B cell (primary cell): ENCODE data around the gene AOPEP. TPM values are rescaled to one million over a fixed set of nuclear protein-coding genes. Genes with fewer than 3 reads are reported as not detected.

Source experiments
- ATAC-seq: fragments of 200-7000 bp; cut with Tn5 transposase; one replicate; pipeline ENCODE4 v1.10.0; 2021; ENCODE audit warnings: low read depth, mild to moderate bottlenecking, moderate number of reproducible peaks, moderate library complexity
- CTCF ChIA-PET: fragments of 350-600 bp; sonication (Branson Sonifier 250); formaldehyde crosslinking; loops from one replicate; lab custom pipeline; 2021; ENCODE audit warnings: antibody characterized with exemption, inconsistent platforms; lab: Charles Lee
- POLR2A ChIA-PET: fragments of 350-600 bp; sonication (Branson Sonifier 250); formaldehyde crosslinking; loops from one replicate; lab custom pipeline; 2021; ENCODE audit warnings: antibody characterized with exemption; lab: Charles Lee
- DNase-seq: peaks from one replicate; pipeline ENCODE4 v3.0.0; 2013
- H2AFZ ChIP-seq: 2 replicates; pipeline ENCODE4 v1.6.1; 2012; ENCODE audit warnings: mild to moderate bottlenecking, low read depth, low read length; ENCODE audit not compliant: insufficient read depth, poor library complexity, severe bottlenecking
- H3K27ac ChIP-seq, 2 donors: 1 replicate in 1 of 2; 2 replicates in 1 of 2; pipeline ENCODE4 v1.5.1; 2012 to 2013; ENCODE audit warnings: low read length in 2 of 2, mild to moderate bottlenecking in 2 of 2, moderate library complexity in 1 of 2
- H3K27me3 ChIP-seq, 4 experiments: fragments of 200-600 bp in 1 of 4; sonication (generic) in 1 of 4; replicated peaks in 1 of 4; 1 replicate in 2 of 4; 2 replicates in 2 of 4; pipeline versions ENCODE4 v1.6.1 to v1.7.0; 2013 to 2016; ENCODE audit warnings: low read length in 3 of 4, mild to moderate bottlenecking in 2 of 4, mixed read lengths in 1 of 4, moderate library complexity in 1 of 4; ENCODE audit not compliant: insufficient read depth in 4 of 4, control insufficient read depth in 3 of 4; ENCODE audit errors: control extremely low read depth in 1 of 4
- H3K36me3 ChIP-seq, 2 experiments: replicated peaks in 1 of 2; 1 replicate in 1 of 2; 2 replicates in 1 of 2; pipeline versions ENCODE4 v1.6.1 to v1.7.1; 2013; ENCODE audit warnings: low read length in 1 of 2; ENCODE audit not compliant: insufficient read depth in 2 of 2, control insufficient read depth in 1 of 2; ENCODE audit errors: control extremely low read depth in 1 of 2, extremely low read depth in 1 of 2
- H3K4me1 ChIP-seq, 2 donors: fragments of 200-600 bp in 1 of 2; sonication (generic) in 1 of 2; 1 replicate in 1 of 2; 2 replicates in 1 of 2; pipeline versions ENCODE4 v1.5.1 to v1.6.1; 2013 to 2017; ENCODE audit warnings: low read length in 2 of 2; ENCODE audit not compliant: control insufficient read depth in 2 of 2, insufficient read depth in 2 of 2
- H3K4me2 ChIP-seq: replicated peaks from 2 replicates; pipeline ENCODE3; 2012; ENCODE audit warnings: mild to moderate bottlenecking, low read depth, low read length; ENCODE audit not compliant: poor library complexity, severe bottlenecking
- H3K4me3 ChIP-seq, 5 experiments: fragments of 200-600 bp in 1 of 5; sonication (generic) in 1 of 5; 1 replicate in 3 of 5; 2 replicates in 2 of 5; pipeline versions ENCODE4 v1.5.1 to v1.7.0; 2011 to 2016; ENCODE audit warnings: low read length in 4 of 5, mild to moderate bottlenecking in 4 of 5, low read depth in 2 of 5, control low read depth in 1 of 5, moderate library complexity in 1 of 5; ENCODE audit not compliant: insufficient read depth in 1 of 5; ENCODE audit errors: control extremely low read depth in 1 of 5, extremely low read depth in 1 of 5
- H3K79me2 ChIP-seq: fragments of 200-600 bp; sonication (generic); one replicate; pipeline ENCODE4 v1.6.0; 2016; ENCODE audit warnings: low read length; ENCODE audit not compliant: control insufficient read depth, insufficient read depth
- H3K9ac ChIP-seq: fragments of 200-600 bp; sonication (generic); 2 replicates; pipeline ENCODE4 v1.6.1; 2017; ENCODE audit warnings: mild to moderate bottlenecking, low read length, moderate library complexity
- H3K9me3 ChIP-seq, 3 donors: one replicate each; pipeline versions ENCODE4 v1.6.1 to v1.7.1; 2013; ENCODE audit warnings: low read length in 2 of 3; ENCODE audit not compliant: control insufficient read depth in 2 of 3, insufficient read depth in 1 of 3; ENCODE audit errors: control extremely low read depth in 1 of 3
- H4K20me1 ChIP-seq: 2 replicates; pipeline ENCODE4 v1.6.0; 2012; ENCODE audit warnings: mild to moderate bottlenecking, low read length; ENCODE audit not compliant: insufficient read depth, control insufficient read depth, poor library complexity, severe bottlenecking
- H3K27ac Mint-ChIP-seq: one replicate; pipeline ENCODE4 v1.8.0; 2021; ENCODE audit warnings: mixed read lengths
- H3K27me3 Mint-ChIP-seq: one replicate; pipeline ENCODE4 v1.8.0; 2021; ENCODE audit warnings: mixed read lengths
- H3K4me1 Mint-ChIP-seq: one replicate; pipeline ENCODE4 v1.8.0; 2021; ENCODE audit warnings: mixed read lengths
- H3K4me3 Mint-ChIP-seq: one replicate; pipeline ENCODE4 v1.8.0; 2021; ENCODE audit warnings: mixed read lengths
- H3K9me3 Mint-ChIP-seq: one replicate; pipeline ENCODE4 v1.8.0; 2022; ENCODE audit warnings: mixed read lengths; ENCODE audit not compliant: insufficient read depth
- EZH2 ChIP-seq: IDR thresholded peaks from 2 replicates; pipeline ENCODE4 v1.6.1; 2012; ENCODE audit warnings: borderline replicate concordance, low read depth, mild to moderate bottlenecking, moderate library complexity, low read length; ENCODE audit not compliant: insufficient read depth, poor library complexity, severe bottlenecking
- WGBS: methylation state at CpG from one replicate; pipeline ENCODE4 v1.1.5; 2013; ENCODE audit warnings: missing lambda C conversion rate; ENCODE audit not compliant: insufficient coverage; 5-methylcytosine and 5-hydroxymethylcytosine counted together
- intact Hi-C: fragments of 100-400 bp; cut with micrococcal nuclease; formaldehyde crosslinking; loops from one replicate; pipeline ENCODE4 v1.10.0; 2022
- polyA plus RNA-seq: library from polyadenylated mRNA; depleted of rRNA; stranded (reverse); fragments of >200 nt; gene quantifications from 2 replicates; pipeline ENCODE4 v1.2.3, GENCODE V29; 2012
- total RNA-seq, 2 donors: library from RNA; stranded (reverse); fragments of 120-200 nt in 1 of 2; gene quantifications; 1 replicate in 1 of 2; 2 replicates in 1 of 2; pipeline versions ENCODE4 v1.2.3 to v1.2.4, GENCODE V29; 2013 to 2022
- TF ChIP-seq, protein P1 (sequence below): fragments of 200-600 bp; IDR thresholded peaks from one replicate; pipeline ENCODE4 v1.8.0; 2022; ENCODE audit warnings: antibody characterized with exemption, mild to moderate bottlenecking

The AOPEP gene
- total and polyA plus RNA-seq, 2 donors (not counting 1 experiment from before 2014, with no cell fraction given): 5.1 to 35.8 TPM

DNA sequence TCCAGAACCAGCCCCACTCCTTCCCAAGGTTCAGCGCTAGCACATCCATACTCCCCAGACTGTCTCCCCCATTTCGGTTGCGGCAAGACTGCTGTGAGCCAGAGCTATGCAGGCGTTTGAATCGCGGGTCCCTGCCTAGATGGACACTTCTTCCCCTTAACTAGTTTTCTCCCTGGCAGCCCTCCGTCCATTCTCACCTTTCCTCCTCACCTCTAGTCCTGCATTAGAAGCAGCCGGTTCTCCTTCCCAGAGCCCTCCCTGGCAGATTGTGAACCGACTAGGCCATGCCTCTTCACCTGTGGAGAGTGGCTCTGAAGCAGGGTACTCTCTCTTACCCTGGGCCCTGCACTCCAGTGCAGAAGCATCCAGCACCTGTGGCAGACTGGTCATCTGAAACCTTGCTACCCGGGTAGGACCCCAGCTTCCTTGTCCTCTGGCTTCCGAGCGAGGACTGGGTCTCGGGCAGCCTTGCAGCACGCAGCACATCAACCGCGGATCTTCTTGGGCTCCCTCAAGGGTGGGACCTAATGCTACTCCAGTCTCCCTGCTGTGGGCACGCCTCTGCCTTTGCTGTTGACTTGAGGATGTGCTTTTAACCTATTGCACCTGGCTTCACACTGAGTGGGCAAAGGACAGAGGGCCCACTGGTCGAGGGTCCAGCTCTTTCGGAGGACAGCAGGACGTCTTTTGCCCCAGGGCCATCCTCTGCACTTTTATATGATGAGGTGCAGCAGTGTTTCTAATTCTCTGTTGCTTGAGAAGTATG lies 183.6 kb downstream of the AOPEP start:
- no peak overlapping the region for H3K27ac ChIP-seq
- ATAC-seq (no peak), DNase-seq (no peak)
- H3K9ac ChIP-seq: no peak overlapping the region
- POLR2A ChIA-PET: interaction anchor here (0.6 kb wide), 1 partner anchor 91 kb away, joined by 6 read pairs; no protein-coding TSS in a partner anchor
- no peak overlapping the region for H3K4me3 ChIP-seq
- no peak for TF ChIP-seq EZH2
- TF ChIP-seq, protein P1, sequence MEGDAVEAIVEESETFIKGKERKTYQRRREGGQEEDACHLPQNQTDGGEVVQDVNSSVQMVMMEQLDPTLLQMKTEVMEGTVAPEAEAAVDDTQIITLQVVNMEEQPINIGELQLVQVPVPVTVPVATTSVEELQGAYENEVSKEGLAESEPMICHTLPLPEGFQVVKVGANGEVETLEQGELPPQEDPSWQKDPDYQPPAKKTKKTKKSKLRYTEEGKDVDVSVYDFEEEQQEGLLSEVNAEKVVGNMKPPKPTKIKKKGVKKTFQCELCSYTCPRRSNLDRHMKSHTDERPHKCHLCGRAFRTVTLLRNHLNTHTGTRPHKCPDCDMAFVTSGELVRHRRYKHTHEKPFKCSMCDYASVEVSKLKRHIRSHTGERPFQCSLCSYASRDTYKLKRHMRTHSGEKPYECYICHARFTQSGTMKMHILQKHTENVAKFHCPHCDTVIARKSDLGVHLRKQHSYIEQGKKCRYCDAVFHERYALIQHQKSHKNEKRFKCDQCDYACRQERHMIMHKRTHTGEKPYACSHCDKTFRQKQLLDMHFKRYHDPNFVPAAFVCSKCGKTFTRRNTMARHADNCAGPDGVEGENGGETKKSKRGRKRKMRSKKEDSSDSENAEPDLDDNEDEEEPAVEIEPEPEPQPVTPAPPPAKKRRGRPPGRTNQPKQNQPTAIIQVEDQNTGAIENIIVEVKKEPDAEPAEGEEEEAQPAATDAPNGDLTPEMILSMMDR: no peak
- H3K4me3 Mint-ChIP-seq: no peak overlapping the region
- H3K27me3 ChIP-seq: no peaks in the 10 kb centered on the region
- no peaks in the 10 kb centered on the region for H3K4me1 ChIP-seq
- no peaks in the 10 kb centered on the region for H4K20me1 ChIP-seq
- no peak overlapping the region for H3K4me2 ChIP-seq
- H2AFZ ChIP-seq: no peak overlapping the region
- no peak overlapping the region for H3K27ac Mint-ChIP-seq
- no peaks in the 10 kb centered on the region for H3K79me2 ChIP-seq
- H3K9me3 Mint-ChIP-seq: no peaks in the 10 kb centered on the region
- no peaks in the 10 kb centered on the region for H3K27me3 Mint-ChIP-seq
- CTCF ChIA-PET: no interaction called here
- no peaks in the 10 kb centered on the region for H3K36me3 ChIP-seq
- H3K4me1 Mint-ChIP-seq: no peaks in the 10 kb centered on the region
- intact Hi-C loops: no loop called here
- no peaks in the 10 kb centered on the region for H3K9me3 ChIP-seq
- WGBS: 97% methylated on average over 20 of the region's 20 CpGs

DNA sequence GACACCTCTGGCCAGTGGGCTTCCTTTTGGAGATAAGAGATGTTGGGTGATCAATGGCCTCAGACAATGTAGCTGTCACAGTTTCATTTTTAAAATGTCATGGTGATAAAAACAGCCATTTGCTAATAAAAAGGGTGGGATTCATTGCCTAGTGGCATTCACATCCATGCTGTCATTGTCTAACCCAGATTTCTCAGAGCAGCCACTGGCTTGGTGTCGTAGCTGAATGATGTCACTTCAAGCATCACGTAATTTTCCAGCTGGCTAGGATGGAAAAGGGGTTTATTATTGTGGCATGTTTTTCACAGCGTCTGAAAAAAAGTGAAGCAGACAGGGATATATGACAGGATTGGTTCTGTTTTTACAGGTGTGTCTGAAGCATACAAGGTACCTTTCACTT lies 184.7 kb downstream of the AOPEP start:
- Histone ChIP-seq H3K36me3 (no peaks in the 10 kb centered on the region), H3K9ac (no peak overlapping the region), H3K9me3 (no peaks in the 10 kb centered on the region), H3K4me3 (no peak overlapping the region), H2AFZ (no peak overlapping the region), H3K4me1 (no peaks in the 10 kb centered on the region), H4K20me1 (no peaks in the 10 kb centered on the region), H3K79me2 (no peaks in the 10 kb centered on the region), H3K27me3 (no peaks in the 10 kb centered on the region), H3K27ac (no peak overlapping the region), H3K4me2 (no peak overlapping the region)
- Mint-ChIP-seq H3K9me3 (no peaks in the 10 kb centered on the region), H3K4me3 (no peak overlapping the region), H3K27me3 (no peaks in the 10 kb centered on the region), H3K4me1 (no peaks in the 10 kb centered on the region), H3K27ac (no peak overlapping the region)
- ChIA-PET CTCF (interaction anchor here (0.6 kb wide), 1 partner anchor 309 kb away, joined by 3 read pairs; no protein-coding TSS in a partner anchor), POLR2A (no interaction called here)
- no peak for TF ChIP-seq EZH2
- WGBS: 100% methylated on average over 2 of the region's 3 CpGs
- intact Hi-C loops: no loop called here
- ATAC-seq (no peak), DNase-seq (no peak)
